Neural progenitor cell (in vitro differentiated cells): Measurements from ENCODE around the gene FAM180A. TPM values are rescaled to one million over a fixed set of nuclear protein-coding genes. Genes with fewer than 3 reads are reported as not detected.

Source experiments
- DNase-seq: peaks from one replicate; pipeline ENCODE4 v3.0.0-alpha.2; 2016; ENCODE audit warnings: low spot score
- H2AFZ ChIP-seq: fragments of 200-600 bp; sonication (generic); replicated peaks from 2 replicates; pipeline ENCODE4 v1.6.1; 2016; ENCODE audit warnings: antibody characterized with exemption
- H3F3A ChIP-seq: fragments of 200-600 bp; sonication (generic); 2 replicates; pipeline ENCODE4 v1.6.1; 2016; ENCODE audit warnings: antibody characterized with exemption, low read depth
- H3K27ac ChIP-seq: fragments of 200-600 bp; sonication (generic); 2 replicates; pipeline ENCODE4 v1.5.1; 2016; ENCODE audit warnings: mild to moderate bottlenecking
- H3K27me3 ChIP-seq: fragments of 200-600 bp; sonication (generic); 2 replicates; pipeline ENCODE4 v1.6.1; 2016; ENCODE audit warnings: mild to moderate bottlenecking, moderate library complexity
- H3K36me3 ChIP-seq: fragments of 200-600 bp; sonication (generic); 2 replicates; pipeline ENCODE4 v1.5.1; 2016
- H3K4me1 ChIP-seq: fragments of 200-600 bp; sonication (generic); 2 replicates; pipeline ENCODE4 v1.6.1; 2016; ENCODE audit warnings: mixed run types
- H3K4me2 ChIP-seq: fragments of 200-600 bp; sonication (generic); 2 replicates; pipeline ENCODE4 v1.6.1; 2016
- H3K4me3 ChIP-seq: fragments of 200-600 bp; sonication (generic); 2 replicates; pipeline ENCODE4 v1.5.1; 2016
- H3K79me2 ChIP-seq: fragments of 200-600 bp; sonication (generic); 2 replicates; pipeline ENCODE4 v1.6.1; 2016; ENCODE audit warnings: low read depth
- H3K9ac ChIP-seq: fragments of 200-600 bp; sonication (generic); 2 replicates; pipeline ENCODE4 v1.6.1; 2016
- H3K9me3 ChIP-seq: fragments of 200-600 bp; sonication (generic); 2 replicates; pipeline ENCODE4 v1.5.1; 2016; ENCODE audit warnings: low read depth
- H4K20me1 ChIP-seq: fragments of 200-600 bp; sonication (generic); 2 replicates; pipeline ENCODE4 v1.6.1; 2016; ENCODE audit warnings: low read depth
- H3K27ac Mint-ChIP-seq: 3 replicates; pipeline ENCODE4 v1.8.0; 2021; ENCODE audit warnings: mixed read lengths
- H3K27me3 Mint-ChIP-seq: 2 replicates; pipeline ENCODE4 v1.8.0; 2022; ENCODE audit warnings: low read depth, mild to moderate bottlenecking, inconsistent platforms, moderate library complexity, mixed read lengths; ENCODE audit not compliant: insufficient read depth
- H3K36me3 Mint-ChIP-seq: 3 replicates; pipeline ENCODE4 v1.8.0; 2021; ENCODE audit warnings: mixed read lengths
- H3K4me1 Mint-ChIP-seq: 3 replicates; pipeline ENCODE4 v1.8.0; 2021; ENCODE audit warnings: mixed read lengths
- H3K4me3 Mint-ChIP-seq: 3 replicates; pipeline ENCODE4 v1.8.0; 2021; ENCODE audit warnings: mild to moderate bottlenecking, moderate library complexity, mixed read lengths
- H3K9me3 Mint-ChIP-seq: 3 replicates; pipeline ENCODE4 v1.8.0; 2020; ENCODE audit warnings: mixed read lengths
- EZH2 ChIP-seq: fragments of 200-600 bp; sonication (generic); IDR thresholded peaks from 2 replicates; pipeline ENCODE4 v1.6.1; 2017; ENCODE audit warnings: antibody characterized with exemption, mild to moderate bottlenecking, moderate library complexity
- EZH2phosphoT487 ChIP-seq: fragments of 200-600 bp; sonication (generic); IDR thresholded peaks from 2 replicates; pipeline ENCODE4 v1.6.1; 2017; ENCODE audit warnings: antibody characterized with exemption
- total RNA-seq: library from RNA; depleted of rRNA; stranded (reverse); fragments of >200 nt; gene quantifications from 2 replicates; pipeline ENCODE4 v1.2.3, GENCODE V29; 2015; ENCODE audit warnings: low replicate concordance
- TF ChIP-seq, protein P1 (sequence below): fragments of 200-600 bp; sonication (generic); IDR thresholded peaks from 2 replicates; pipeline ENCODE4 v1.5.1; 2017; ENCODE audit warnings: antibody characterized with exemption, mild to moderate bottlenecking

FAM180A gene
- total RNA-seq, 1 donor from 2014 or later, result not detected

DNA sequence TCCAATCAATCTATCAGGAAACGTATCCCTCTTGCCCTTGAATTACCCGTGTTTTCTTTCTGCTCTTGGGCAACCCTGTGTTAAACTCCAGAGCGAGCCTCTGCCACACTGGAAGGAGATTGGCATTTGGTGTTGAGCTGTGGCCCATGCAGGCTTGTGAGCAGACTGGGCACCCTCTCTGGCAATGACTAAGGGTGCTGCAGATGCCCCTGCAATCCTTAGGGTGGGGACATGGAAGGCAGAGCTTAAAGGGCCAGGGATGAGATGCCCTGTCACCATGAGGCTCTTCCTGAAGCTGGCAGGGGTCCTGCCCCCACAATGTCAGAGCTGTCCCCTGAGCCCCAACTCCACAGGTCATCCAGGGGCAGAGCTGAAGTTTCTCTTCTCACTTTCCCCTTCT lies 19.5 kb upstream of the FAM180A start:
- H2AFZ ChIP-seq, result no peak overlapping the region

DNA sequence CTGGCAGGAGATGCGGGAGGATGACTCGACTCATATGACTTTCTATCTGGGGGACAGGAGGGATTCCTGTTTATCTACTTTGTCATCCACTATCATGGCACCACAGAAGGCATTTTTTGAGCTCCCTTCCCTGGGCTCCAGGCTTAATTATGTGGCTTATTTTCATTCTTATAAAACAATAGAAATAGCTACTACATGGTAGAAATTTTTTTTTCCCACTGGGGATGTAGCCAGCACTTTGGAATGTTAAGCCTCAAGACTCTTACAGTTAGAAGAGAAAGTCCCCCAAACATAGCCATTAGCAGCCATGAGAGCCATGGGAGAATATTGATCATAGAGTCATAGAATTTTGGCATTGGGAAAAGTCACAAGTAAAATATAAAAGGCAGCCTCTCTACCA lies 14.6 kb upstream of the FAM180A start:
- TF ChIP-seq EZH2phosphoT487 (no peak), EZH2 (no peak)
- TF ChIP-seq, protein P1, sequence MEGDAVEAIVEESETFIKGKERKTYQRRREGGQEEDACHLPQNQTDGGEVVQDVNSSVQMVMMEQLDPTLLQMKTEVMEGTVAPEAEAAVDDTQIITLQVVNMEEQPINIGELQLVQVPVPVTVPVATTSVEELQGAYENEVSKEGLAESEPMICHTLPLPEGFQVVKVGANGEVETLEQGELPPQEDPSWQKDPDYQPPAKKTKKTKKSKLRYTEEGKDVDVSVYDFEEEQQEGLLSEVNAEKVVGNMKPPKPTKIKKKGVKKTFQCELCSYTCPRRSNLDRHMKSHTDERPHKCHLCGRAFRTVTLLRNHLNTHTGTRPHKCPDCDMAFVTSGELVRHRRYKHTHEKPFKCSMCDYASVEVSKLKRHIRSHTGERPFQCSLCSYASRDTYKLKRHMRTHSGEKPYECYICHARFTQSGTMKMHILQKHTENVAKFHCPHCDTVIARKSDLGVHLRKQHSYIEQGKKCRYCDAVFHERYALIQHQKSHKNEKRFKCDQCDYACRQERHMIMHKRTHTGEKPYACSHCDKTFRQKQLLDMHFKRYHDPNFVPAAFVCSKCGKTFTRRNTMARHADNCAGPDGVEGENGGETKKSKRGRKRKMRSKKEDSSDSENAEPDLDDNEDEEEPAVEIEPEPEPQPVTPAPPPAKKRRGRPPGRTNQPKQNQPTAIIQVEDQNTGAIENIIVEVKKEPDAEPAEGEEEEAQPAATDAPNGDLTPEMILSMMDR, result no peak

More for the DNA sequence above, 19.5 kb upstream of the FAM180A start:
- Histone ChIP-seq H3K4me3 (no peak overlapping the region), H3K9me3 (no peaks in the 10 kb centered on the region), H3K27me3 (no peaks in the 10 kb centered on the region), H4K20me1 (no peaks in the 10 kb centered on the region), H3K27ac (no peak overlapping the region), H3K9ac (no peak overlapping the region), H3K4me2 (peak overlapping the region; percentile 27), H3K4me1 (peaks cover 25% of the 10 kb centered on the region), H3K79me2 (no peaks in the 10 kb centered on the region), H3F3A (peaks cover 11% of the 10 kb centered on the region), H3K36me3 (no peaks in the 10 kb centered on the region)
- peaks cover 23% of the 10 kb centered on the region for H3K4me1 Mint-ChIP-seq
- DNase-seq, result no peak
- no peak overlapping the region for H3K27ac Mint-ChIP-seq
- H3K36me3 Mint-ChIP-seq, result no peaks in the 10 kb centered on the region
- no peak overlapping the region for H3K4me3 Mint-ChIP-seq
- peaks cover 2% of the 10 kb centered on the region for H3K27me3 Mint-ChIP-seq
- TF ChIP-seq, protein P1, result no peak
- TF ChIP-seq EZH2phosphoT487 (no peak), EZH2 (no peak)
- H3K9me3 Mint-ChIP-seq, result no peaks in the 10 kb centered on the region

DNA sequence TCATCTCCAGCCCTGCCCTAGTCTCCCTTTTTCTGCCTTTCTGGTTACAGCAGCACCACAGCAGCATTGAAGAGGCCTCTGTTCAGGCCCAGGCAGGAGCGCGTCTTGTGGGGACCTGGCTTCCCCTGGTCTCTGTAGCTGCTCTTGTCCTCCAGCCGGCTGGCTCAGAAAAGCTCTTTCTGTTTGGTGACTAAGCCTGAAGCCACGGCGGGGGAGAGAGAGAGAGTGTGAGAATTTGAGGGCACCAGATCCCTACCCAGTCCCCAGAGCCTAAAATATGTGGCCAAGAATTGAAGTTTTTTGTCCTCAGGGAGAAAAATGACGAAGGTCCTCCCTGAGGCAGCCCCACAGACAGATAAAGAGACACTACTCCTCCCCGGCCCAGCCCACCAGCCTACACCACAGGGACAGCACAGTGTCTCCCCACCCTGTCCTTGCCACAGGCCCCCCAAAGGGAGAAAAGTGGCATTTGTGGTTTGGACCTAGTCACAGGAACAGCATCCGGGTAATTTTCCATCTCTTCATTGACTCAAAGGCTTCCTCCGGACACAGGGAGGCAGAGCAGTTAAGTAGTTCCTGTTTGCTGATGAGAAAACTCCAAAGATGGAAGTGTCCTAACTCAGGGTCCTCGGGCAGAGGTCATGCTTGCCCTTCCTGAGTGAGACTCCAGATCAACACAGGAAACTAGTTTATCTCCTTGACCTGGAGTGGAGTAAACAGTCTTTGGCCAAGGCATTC lies 13.3 kb upstream of the FAM180A start:
- H3K9ac ChIP-seq, result no peak overlapping the region
- no peak overlapping the region for H3K27ac Mint-ChIP-seq

More for the DNA sequence above, 14.6 kb upstream of the FAM180A start:
- H3K9ac ChIP-seq, result no peak overlapping the region
- H3K4me3 Mint-ChIP-seq, result no peak overlapping the region
- H3K36me3 Mint-ChIP-seq, result no peaks in the 10 kb centered on the region
- H3K27ac ChIP-seq, result no peak overlapping the region
- peaks cover 10% of the 10 kb centered on the region for H3K4me1 ChIP-seq
- no peaks in the 10 kb centered on the region for H3K9me3 Mint-ChIP-seq
- no peaks in the 10 kb centered on the region for H3K79me2 ChIP-seq
- H3K4me1 Mint-ChIP-seq, result peaks cover 8% of the 10 kb centered on the region
- H2AFZ ChIP-seq, result no peak overlapping the region
- H3K27me3 Mint-ChIP-seq, result peaks cover 2% of the 10 kb centered on the region
- H3K4me2 ChIP-seq, result no peak overlapping the region
- no peaks in the 10 kb centered on the region for H3K36me3 ChIP-seq
- no peak overlapping the region for H3K4me3 ChIP-seq
- no peak overlapping the region for H3K27ac Mint-ChIP-seq
- H3K9me3 ChIP-seq, result no peaks in the 10 kb centered on the region
- no peak for DNase-seq
- no peaks in the 10 kb centered on the region for H4K20me1 ChIP-seq
- no peaks in the 10 kb centered on the region for H3K27me3 ChIP-seq
- H3F3A ChIP-seq, result no peaks in the 10 kb centered on the region

More for the DNA sequence above, 13.3 kb upstream of the FAM180A start:
- H3K27me3 Mint-ChIP-seq, result peaks cover under 1% of the 10 kb centered on the region
- no peaks in the 10 kb centered on the region for H3K79me2 ChIP-seq
- no peak for DNase-seq
- H4K20me1 ChIP-seq, result no peaks in the 10 kb centered on the region
- H3K4me2 ChIP-seq, result no peak overlapping the region
- H3K9me3 Mint-ChIP-seq, result no peaks in the 10 kb centered on the region
- peaks cover 9% of the 10 kb centered on the region for H3K4me1 ChIP-seq
- H2AFZ ChIP-seq, result no peak overlapping the region
- H3K36me3 ChIP-seq, result no peaks in the 10 kb centered on the region
- TF ChIP-seq EZH2phosphoT487, result no peak
- TF ChIP-seq, protein P1, result no peak
- TF ChIP-seq EZH2, result no peak
- H3K27me3 ChIP-seq, result no peaks in the 10 kb centered on the region
- H3K27ac ChIP-seq, result no peak overlapping the region
- H3K36me3 Mint-ChIP-seq, result no peaks in the 10 kb centered on the region
- H3K4me1 Mint-ChIP-seq, result peaks cover 12% of the 10 kb centered on the region
- no peak overlapping the region for H3K4me3 Mint-ChIP-seq
- no peaks in the 10 kb centered on the region for H3K9me3 ChIP-seq
- H3K4me3 ChIP-seq, result no peak overlapping the region
- H3F3A ChIP-seq, result no peaks in the 10 kb centered on the region
